ENCODE measurements around the gene TTC34. TPM values are rescaled to one million over a fixed set of nuclear protein-coding genes. Genes with fewer than 3 reads are reported as not detected.

Gene TTC34
- total RNA-seq, 6 experiments from 2014 or later: 0.11 to 0.19 (median 0.16) TPM

GRCh38 chr1:2645143-2645542, 156.3 kb downstream of the TTC34 start:
- Mint-ChIP-seq H3K27me3 (ENCODE audit: insufficient read depth) (peaks cover 1% of the 10 kb centered on the region), H3K9me3 (peaks cover 28% of the 10 kb centered on the region), H3K4me1 (ENCODE audit: low read depth) (no peaks in the 10 kb centered on the region), H3K27ac (no peak overlapping the region), H3K4me3 (no peak overlapping the region), H3K36me3 (ENCODE audit: low read depth) (peaks cover 13% of the 10 kb centered on the region)
- no peak for DNase-seq
- TF ChIP-seq, protein P1, sequence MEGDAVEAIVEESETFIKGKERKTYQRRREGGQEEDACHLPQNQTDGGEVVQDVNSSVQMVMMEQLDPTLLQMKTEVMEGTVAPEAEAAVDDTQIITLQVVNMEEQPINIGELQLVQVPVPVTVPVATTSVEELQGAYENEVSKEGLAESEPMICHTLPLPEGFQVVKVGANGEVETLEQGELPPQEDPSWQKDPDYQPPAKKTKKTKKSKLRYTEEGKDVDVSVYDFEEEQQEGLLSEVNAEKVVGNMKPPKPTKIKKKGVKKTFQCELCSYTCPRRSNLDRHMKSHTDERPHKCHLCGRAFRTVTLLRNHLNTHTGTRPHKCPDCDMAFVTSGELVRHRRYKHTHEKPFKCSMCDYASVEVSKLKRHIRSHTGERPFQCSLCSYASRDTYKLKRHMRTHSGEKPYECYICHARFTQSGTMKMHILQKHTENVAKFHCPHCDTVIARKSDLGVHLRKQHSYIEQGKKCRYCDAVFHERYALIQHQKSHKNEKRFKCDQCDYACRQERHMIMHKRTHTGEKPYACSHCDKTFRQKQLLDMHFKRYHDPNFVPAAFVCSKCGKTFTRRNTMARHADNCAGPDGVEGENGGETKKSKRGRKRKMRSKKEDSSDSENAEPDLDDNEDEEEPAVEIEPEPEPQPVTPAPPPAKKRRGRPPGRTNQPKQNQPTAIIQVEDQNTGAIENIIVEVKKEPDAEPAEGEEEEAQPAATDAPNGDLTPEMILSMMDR (IDR thresholded peaks at IDR 0.05): no peak

DNA sequence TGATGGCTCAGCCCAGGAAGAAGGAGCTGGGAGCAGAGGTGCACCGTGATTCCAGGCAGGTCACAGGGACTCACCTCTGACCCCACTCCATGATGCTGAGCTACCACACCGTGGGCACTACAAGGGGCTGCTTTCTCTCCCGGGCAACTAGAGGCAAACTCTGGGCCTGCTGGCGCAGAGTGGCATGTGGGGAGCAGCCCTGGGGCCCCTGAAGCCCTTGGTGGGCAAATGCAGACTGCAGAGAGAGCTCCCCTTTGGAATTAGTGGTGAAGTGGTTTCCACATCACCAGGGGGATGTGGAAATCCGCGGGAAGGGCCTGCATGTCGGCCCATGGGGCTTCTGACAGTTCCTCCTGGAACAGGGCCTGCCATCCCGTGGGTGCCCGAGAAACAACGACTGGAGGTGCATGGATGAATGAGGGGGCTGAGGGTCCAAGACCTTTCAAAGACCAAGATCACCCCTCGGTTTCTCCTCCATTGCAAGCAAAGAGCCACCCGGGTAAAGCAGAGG, 156.8 kb downstream of the TTC34 start:
- DNase-seq: no peak
- Mint-ChIP-seq H3K36me3 (ENCODE audit: low read depth) (peaks cover 13% of the 10 kb centered on the region), H3K4me3 (no peak overlapping the region), H3K4me1 (ENCODE audit: low read depth) (no peaks in the 10 kb centered on the region), H3K27me3 (ENCODE audit: insufficient read depth) (peaks cover 1% of the 10 kb centered on the region), H3K9me3 (peaks cover 28% of the 10 kb centered on the region), H3K27ac (no peak overlapping the region)
- TF ChIP-seq, protein P1 (IDR thresholded peaks at IDR 0.05): no peak

DNA sequence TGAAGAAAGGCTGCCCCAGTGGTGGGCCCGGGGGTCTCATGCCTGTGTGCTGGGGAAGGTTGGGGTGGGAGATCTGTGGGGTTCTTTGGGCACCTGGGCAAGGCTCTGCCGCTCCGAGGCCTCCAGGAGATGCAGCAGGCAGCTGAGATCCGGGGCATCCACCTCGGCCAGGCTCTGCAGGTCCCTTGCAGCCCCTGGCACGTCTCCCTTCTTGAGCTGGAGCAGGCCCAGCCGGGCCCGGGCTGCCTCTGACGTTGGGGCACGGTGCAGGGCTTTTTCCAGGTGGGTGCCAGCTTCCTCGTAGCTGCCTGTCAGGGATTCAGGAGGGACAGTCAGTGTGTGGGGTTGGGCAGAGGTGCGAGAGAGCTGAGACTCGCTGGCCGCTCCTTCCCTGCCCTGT, 157.3 kb downstream of the TTC34 start:
- Mint-ChIP-seq H3K9me3 (peaks cover 26% of the 10 kb centered on the region), H3K36me3 (ENCODE audit: low read depth) (peaks cover 13% of the 10 kb centered on the region), H3K4me1 (ENCODE audit: low read depth) (no peaks in the 10 kb centered on the region), H3K27ac (no peak overlapping the region), H3K27me3 (ENCODE audit: insufficient read depth) (peaks cover 6% of the 10 kb centered on the region), H3K4me3 (no peak overlapping the region; the same call in 1 of the 2 replicates)
- TF ChIP-seq, protein P1 (IDR thresholded peaks at IDR 0.05): no peak
- no peak for DNase-seq

- no peak for DNase-seq
- peaks cover 6% of the 10 kb centered on the region for H3K27me3 Mint-ChIP-seq (ENCODE audit: insufficient read depth)
- peak overlapping the region; percentile 71 for H3K4me3 Mint-ChIP-seq
- peak overlapping the region; percentile 64; the same call in 1 of the 2 replicates for H3K27ac Mint-ChIP-seq
- TF ChIP-seq, protein P1 (IDR thresholded peaks at IDR 0.05): no peak
- no peaks in the 10 kb centered on the region for H3K4me1 Mint-ChIP-seq (ENCODE audit: low read depth)
- peaks cover 13% of the 10 kb centered on the region for H3K36me3 Mint-ChIP-seq (ENCODE audit: low read depth)
- peaks cover 20% of the 10 kb centered on the region for H3K9me3 Mint-ChIP-seq
Measured at GRCh38 chr1:2643414-2644077, 157.9 kb downstream of the TTC34 start.

DNA sequence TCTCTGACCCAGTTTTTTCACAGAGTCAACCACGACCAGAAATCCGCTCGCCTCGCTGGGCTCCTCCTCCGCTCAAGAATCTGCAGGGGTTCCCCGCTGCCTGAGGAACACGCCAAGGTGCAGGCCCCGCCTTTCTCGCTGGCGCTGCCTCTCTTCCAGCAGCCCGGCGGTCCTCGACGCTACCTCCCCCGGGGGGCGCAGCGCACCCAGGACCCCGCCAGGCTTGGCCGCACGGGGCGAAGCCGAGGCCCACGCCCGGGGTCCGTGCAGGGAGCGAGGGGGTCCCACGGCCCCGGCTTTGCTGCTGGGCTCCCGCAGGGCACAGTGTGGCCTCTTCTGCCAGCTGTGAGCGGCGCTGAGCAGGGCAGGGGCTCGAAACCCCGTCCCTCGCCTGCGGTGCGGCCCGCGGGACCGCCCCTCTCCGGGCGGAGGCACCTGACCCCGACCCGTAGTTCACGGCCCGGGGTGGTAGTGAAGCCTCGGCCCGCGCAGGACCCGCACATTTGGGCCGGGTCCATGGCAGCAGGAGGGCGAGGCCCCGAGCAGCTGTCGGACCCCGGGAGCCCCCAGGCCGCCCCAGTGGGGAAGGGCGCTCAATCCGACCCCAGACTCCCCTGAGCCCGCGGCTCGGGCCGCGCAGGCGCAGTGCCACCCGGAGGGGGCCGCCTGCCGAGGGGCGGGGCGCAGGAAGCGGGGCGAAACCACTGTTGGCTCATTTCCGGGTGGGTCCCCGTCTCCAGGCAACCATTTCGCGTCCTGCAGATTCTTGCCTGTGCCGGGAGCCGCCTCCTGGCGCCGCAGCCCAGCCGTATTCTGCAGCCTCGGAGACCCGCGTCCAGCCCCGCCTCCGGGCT, 158.7 kb downstream of the TTC34 start:
- peak overlapping the region; percentile 53; the same call in 1 of the 2 replicates for H3K27ac Mint-ChIP-seq

More for the DNA sequence above, 158.7 kb downstream of the TTC34 start:
- DNase-seq: peak; percentile 83
- H3K4me3 Mint-ChIP-seq: peak overlapping the region; percentile 91
- peaks cover 6% of the 10 kb centered on the region for H3K27me3 Mint-ChIP-seq (ENCODE audit: insufficient read depth)
- no peaks in the 10 kb centered on the region for H3K4me1 Mint-ChIP-seq (ENCODE audit: low read depth)
- H3K36me3 Mint-ChIP-seq (ENCODE audit: low read depth): peaks cover 9% of the 10 kb centered on the region
- peaks cover 13% of the 10 kb centered on the region for H3K9me3 Mint-ChIP-seq
- TF ChIP-seq, protein P1 (IDR thresholded peaks at IDR 0.05): no peak
